Raji (cell line): ENCODE data around the gene CAMK4.

ENCODE experiments used
- POLR2A ChIP-seq: IDR thresholded peaks from 2 replicates; pipeline ENCODE4 v1.6.1; 2011; ENCODE audit warnings: low read depth, low read length, control low read depth; ENCODE audit not compliant: insufficient read depth

Gene CAMK4

GRCh38 chr5:111454776-111455175, 230.6 kb downstream of the CAMK4 start:
- TF ChIP-seq POLR2A = no peak

DNA sequence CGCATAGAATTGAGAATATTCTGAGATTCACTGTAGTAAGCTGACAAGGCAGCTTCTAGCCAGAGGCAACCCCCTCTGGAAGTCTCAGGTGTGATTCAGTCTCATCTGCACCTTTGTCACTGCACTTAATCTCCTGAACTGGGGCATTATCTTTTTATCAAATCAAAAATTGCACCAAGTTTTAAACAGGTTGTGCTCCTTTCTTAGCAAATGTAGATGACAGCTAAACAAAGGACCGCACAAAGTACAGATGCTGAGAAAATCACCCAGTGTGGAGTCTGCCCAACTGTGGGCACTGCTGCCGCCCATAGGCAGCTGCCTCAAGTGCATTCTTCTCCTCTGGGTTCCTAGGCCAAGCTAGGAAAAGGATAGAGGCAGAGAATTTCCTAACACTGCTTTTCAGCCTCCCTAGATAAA, 237.1 kb downstream of the CAMK4 start:
- TF ChIP-seq POLR2A = no peak

DNA sequence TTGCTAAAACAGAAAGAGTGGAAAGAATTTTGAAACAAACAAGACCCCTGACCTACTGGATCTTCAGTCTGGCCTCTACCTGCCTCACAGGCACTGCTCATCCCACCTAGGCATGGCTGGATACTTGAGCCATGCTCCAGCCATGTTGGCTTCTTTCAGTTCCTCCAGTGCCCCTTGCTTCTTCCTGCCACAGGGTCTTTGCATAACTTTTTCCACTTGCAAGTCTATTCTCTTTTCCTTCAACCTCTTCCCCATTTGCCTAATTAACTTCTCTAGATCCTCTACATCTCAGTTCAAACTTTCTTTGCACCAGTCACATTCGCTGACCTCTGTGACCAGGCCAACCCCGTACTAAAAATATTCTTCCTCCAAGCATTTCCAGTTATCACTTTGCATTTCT, 237.8 kb downstream of the CAMK4 start:
- TF ChIP-seq POLR2A = no peak

- TF ChIP-seq POLR2A = no peak
Observed at GRCh38 chr5:111463311-111463710, 239.1 kb downstream of the CAMK4 start.

DNA sequence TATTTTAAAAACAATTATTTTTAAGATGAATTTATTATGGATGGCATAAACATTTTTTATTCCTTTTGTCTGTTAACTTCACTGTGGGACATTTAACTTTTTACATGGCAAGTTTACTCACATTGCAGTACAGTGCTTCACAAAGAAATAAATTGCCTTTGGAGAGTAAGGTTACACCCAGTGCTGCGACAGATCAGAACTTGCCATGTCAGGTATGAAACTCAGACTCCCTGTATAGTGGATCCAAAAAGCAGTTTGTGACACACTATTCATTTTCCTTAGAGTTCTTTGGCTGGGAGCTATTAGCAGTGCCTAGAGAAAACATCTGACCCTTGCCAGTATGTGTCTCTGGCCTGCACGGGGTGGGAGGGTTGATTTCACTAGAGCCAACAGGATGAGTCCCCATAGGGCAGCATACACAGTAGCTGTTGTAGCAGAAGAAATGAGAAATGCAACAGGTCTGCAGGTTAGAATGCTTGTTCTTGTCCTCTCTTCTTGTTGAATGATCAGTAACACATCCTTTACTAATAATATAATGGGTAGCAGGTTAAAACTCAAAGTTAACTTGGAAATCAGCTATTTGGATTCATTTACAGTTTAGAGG, 245.2 kb downstream of the CAMK4 start:
- TF ChIP-seq POLR2A = no peak

- TF ChIP-seq POLR2A = no peak
Observed at GRCh38 chr5:111469903-111470302, 245.7 kb downstream of the CAMK4 start.

- TF ChIP-seq POLR2A = no peak
Observed at GRCh38 chr5:111472096-111472495, 247.9 kb downstream of the CAMK4 start.

GRCh38 chr5:111472579-111472978, 248.4 kb downstream of the CAMK4 start:
- no peak for TF ChIP-seq POLR2A

- no peak for TF ChIP-seq POLR2A
Observed at GRCh38 chr5:111478266-111478665, 254.1 kb downstream of the CAMK4 start.

GRCh38 chr5:111478898-111479297, 254.7 kb downstream of the CAMK4 start:
- TF ChIP-seq POLR2A = no peak

DNA sequence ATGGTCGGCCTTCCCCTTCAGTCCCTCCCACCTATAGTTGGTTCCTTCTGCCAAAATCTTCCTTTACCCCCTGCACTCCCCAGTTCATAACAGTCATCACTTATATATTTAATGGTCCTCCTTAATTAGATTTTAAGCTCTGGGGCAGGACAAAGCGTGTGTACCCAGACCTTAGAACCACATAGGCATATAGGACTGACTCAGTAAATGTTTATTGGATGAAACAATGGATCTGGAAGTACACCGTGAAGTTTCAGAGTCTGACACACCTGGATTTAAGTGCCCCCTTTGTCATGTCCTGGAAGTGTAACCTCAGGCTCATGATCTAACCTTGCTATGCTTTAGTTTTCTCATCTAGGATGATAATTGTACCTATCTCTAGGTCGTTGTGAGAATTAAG, 256.2 kb downstream of the CAMK4 start:
- no peak for TF ChIP-seq POLR2A

GRCh38 chr5:111486055-111486454, 261.9 kb downstream of the CAMK4 start:
- no peak for TF ChIP-seq POLR2A

- TF ChIP-seq POLR2A = no peak
Observed at GRCh38 chr5:111486926-111487325, 262.7 kb downstream of the CAMK4 start.

- no peak for TF ChIP-seq POLR2A
Observed at GRCh38 chr5:111488353-111488752, 264.2 kb downstream of the CAMK4 start.

DNA sequence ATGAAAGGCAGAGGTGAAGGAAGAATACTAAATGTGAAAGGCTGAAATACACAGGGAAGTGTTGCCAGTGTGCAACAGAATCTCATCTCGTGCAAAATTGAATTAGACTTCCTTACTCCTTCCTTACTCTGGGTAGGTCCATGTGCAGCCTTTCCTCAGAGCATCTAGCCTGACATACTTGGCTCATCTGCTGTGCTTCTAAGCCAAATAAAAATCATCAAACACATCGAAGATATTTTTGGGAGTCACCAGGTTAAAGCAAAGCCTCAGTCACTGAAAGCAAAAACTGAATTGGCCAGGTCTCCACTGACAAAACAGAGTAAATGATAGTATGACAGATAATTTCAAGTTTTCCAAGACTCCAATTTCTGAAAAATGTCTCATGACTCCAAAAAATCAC, 268.8 kb downstream of the CAMK4 start:
- no peak for TF ChIP-seq POLR2A

GRCh38 chr5:111494355-111494999, 270.3 kb downstream of the CAMK4 start:
- no peak for TF ChIP-seq POLR2A

DNA sequence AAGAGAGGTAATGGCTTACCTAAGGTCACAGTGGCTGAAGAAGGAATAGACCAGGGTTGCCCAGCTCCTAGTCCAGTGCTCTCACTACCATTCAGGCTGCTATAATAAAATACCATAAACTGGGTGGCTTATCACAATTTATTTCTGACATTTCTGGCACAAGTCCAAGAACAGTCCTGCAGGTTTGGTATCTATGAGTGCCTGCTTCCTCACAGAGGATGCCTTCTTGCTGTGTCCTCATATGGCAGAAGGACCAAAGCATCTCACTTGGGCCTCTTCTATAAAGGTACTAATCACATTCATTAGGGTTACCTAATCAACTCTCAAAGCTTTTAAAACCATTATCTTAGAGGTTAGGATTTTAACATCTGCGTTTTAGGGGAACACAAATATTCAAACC, 271.0 kb downstream of the CAMK4 start:
- no peak for TF ChIP-seq POLR2A

- TF ChIP-seq POLR2A = no peak
Observed at GRCh38 chr5:111498346-111498745, 274.2 kb downstream of the CAMK4 start.

DNA sequence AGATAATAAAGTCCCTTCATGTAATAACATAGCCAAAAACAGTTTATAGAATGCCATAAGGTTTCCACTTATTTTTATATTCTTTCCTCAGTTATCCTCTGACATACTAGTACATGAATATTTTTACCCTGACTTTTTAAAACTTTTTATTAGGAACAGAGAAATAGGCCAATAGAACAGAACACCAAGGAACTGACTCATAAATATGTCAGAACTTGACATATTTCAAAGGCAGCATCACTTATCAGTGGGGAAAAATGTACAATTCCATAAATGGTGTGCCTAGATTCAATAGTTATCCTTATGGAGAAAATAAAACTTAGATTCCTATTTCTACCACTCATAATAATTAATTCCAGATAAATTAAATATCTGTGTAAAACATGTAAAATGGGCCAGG, 278.8 kb downstream of the CAMK4 start:
- no peak for TF ChIP-seq POLR2A
